HL-60 (cell line): Measurements from ENCODE around the gene CPVL.

Experiments
- DNase-seq, 2 experiments: peaks; one replicate each; pipeline ENCODE4 v3.0.0-alpha.2; 2010 to 2020; ENCODE audit warnings: low read depth in 1 of 2, low spot score in 1 of 2
- H3K27ac ChIP-seq: fragments of 250-450 bp; sonication (Bioruptor Pico); replicated peaks from 2 replicates; pipeline ENCODE4 v1.5.1; 2020; ENCODE audit warnings: mild to moderate bottlenecking, moderate library complexity
- H3K27me3 ChIP-seq: fragments of 250-450 bp; sonication (Bioruptor Pico); 2 replicates; pipeline ENCODE4 v1.5.1; 2021; ENCODE audit warnings: mild to moderate bottlenecking, moderate library complexity; ENCODE audit not compliant: insufficient read depth, poor library complexity, severe bottlenecking
- H3K4me3 ChIP-seq: replicated peaks from 2 replicates; pipeline ENCODE4 v1.5.1; 2011; ENCODE audit warnings: mild to moderate bottlenecking, control low read depth, low read length; ENCODE audit not compliant: insufficient read depth
- GABPA ChIP-seq: IDR thresholded peaks from 2 replicates; pipeline ENCODE4 v1.6.1; 2012; ENCODE audit warnings: low read depth
- POLR2AphosphoS5 ChIP-seq: IDR thresholded peaks from 2 replicates; pipeline ENCODE4 v1.6.1; 2012; ENCODE audit warnings: low read depth
- SPI1 ChIP-seq: IDR thresholded peaks from 2 replicates; pipeline ENCODE4 v1.6.1; 2012; ENCODE audit warnings: low read depth, mild to moderate bottlenecking, borderline replicate concordance
- TF ChIP-seq, protein P1 (sequence below): IDR thresholded peaks from one replicate; pipeline ENCODE4 v1.5.1; 2011; ENCODE audit warnings: low read length, control low read depth, inconsistent platforms; ENCODE audit not compliant: insufficient read depth
- TF ChIP-seq, protein P2 (sequence below): IDR thresholded peaks from 2 replicates; pipeline ENCODE4 v1.6.1; 2012; ENCODE audit warnings: low read depth; ENCODE audit not compliant: insufficient replicate concordance

The CPVL gene

GRCh38 chr7:29077854-29078253 is 68.5 kb downstream of the CPVL start:
- H3K27ac ChIP-seq = no peak overlapping the region
- peaks cover 6% of the 10 kb centered on the region for H3K27me3 ChIP-seq
- TF ChIP-seq POLR2AphosphoS5 = no peak
- TF ChIP-seq SPI1 = no peak
- TF ChIP-seq, protein P1, sequence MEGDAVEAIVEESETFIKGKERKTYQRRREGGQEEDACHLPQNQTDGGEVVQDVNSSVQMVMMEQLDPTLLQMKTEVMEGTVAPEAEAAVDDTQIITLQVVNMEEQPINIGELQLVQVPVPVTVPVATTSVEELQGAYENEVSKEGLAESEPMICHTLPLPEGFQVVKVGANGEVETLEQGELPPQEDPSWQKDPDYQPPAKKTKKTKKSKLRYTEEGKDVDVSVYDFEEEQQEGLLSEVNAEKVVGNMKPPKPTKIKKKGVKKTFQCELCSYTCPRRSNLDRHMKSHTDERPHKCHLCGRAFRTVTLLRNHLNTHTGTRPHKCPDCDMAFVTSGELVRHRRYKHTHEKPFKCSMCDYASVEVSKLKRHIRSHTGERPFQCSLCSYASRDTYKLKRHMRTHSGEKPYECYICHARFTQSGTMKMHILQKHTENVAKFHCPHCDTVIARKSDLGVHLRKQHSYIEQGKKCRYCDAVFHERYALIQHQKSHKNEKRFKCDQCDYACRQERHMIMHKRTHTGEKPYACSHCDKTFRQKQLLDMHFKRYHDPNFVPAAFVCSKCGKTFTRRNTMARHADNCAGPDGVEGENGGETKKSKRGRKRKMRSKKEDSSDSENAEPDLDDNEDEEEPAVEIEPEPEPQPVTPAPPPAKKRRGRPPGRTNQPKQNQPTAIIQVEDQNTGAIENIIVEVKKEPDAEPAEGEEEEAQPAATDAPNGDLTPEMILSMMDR = no peak
- DNase-seq = no peak
- H3K4me3 ChIP-seq = no peak overlapping the region

GRCh38 chr7:29077176-29077575 is 69.2 kb downstream of the CPVL start:
- DNase-seq = no peak
- TF ChIP-seq SPI1 (no peak), POLR2AphosphoS5 (no peak), GABPA (no peak)
- TF ChIP-seq, protein P2, sequence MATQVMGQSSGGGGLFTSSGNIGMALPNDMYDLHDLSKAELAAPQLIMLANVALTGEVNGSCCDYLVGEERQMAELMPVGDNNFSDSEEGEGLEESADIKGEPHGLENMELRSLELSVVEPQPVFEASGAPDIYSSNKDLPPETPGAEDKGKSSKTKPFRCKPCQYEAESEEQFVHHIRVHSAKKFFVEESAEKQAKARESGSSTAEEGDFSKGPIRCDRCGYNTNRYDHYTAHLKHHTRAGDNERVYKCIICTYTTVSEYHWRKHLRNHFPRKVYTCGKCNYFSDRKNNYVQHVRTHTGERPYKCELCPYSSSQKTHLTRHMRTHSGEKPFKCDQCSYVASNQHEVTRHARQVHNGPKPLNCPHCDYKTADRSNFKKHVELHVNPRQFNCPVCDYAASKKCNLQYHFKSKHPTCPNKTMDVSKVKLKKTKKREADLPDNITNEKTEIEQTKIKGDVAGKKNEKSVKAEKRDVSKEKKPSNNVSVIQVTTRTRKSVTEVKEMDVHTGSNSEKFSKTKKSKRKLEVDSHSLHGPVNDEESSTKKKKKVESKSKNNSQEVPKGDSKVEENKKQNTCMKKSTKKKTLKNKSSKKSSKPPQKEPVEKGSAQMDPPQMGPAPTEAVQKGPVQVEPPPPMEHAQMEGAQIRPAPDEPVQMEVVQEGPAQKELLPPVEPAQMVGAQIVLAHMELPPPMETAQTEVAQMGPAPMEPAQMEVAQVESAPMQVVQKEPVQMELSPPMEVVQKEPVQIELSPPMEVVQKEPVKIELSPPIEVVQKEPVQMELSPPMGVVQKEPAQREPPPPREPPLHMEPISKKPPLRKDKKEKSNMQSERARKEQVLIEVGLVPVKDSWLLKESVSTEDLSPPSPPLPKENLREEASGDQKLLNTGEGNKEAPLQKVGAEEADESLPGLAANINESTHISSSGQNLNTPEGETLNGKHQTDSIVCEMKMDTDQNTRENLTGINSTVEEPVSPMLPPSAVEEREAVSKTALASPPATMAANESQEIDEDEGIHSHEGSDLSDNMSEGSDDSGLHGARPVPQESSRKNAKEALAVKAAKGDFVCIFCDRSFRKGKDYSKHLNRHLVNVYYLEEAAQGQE = no peak
- TF ChIP-seq, protein P1 = no peak
- Histone ChIP-seq H3K27ac (no peak overlapping the region), H3K4me3 (no peak overlapping the region), H3K27me3 (peaks cover 6% of the 10 kb centered on the region)

GRCh38 chr7:29076631-29077030 is 69.7 kb downstream of the CPVL start:
- Histone ChIP-seq H3K4me3 (no peak overlapping the region), H3K27ac (no peak overlapping the region), H3K27me3 (peaks cover 6% of the 10 kb centered on the region)
- DNase-seq = no peak
- no peak for TF ChIP-seq POLR2AphosphoS5
- TF ChIP-seq, protein P1 = no peak
- no peak for TF ChIP-seq GABPA

DNA sequence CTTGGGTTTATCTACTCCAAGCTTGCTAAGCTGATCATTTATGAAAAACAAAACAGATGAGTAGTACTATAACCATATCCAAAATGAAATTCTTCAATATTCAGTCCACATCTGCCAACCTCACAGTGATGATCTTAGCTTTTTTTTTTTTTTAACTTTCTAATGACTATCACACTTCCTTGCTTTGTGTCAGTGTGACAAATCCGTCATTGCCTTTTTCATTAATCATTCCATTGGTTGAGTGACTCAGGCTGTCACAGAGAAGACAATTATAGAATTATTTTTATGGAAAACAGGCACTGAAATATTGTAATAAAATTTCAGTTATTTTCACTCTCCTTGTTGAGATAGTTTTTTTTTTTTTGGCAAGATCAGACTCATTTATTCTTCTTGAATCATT is 70.7 kb downstream of the CPVL start:
- Histone ChIP-seq H3K27ac (no peak overlapping the region), H3K4me3 (no peak overlapping the region), H3K27me3 (peaks cover 6% of the 10 kb centered on the region)
- no peak for TF ChIP-seq SPI1
- TF ChIP-seq, protein P2 = no peak
- TF ChIP-seq, protein P1 = no peak
- TF ChIP-seq GABPA = no peak
- no peak for TF ChIP-seq POLR2AphosphoS5
- no peak for DNase-seq
